Ovary (tissue), 9 donors: Measurements from ENCODE around the gene SRSF3. TPM values are rescaled to one million over a fixed set of nuclear protein-coding genes. Genes with fewer than 3 reads are reported as not detected.
A peak's percentile ranks its signal among the peaks of the same experiment; 100 is the strongest.
"Not testable (repeated sequence)": the region's sequence is repeated elsewhere in the genome, so short reads cannot be mapped to it uniquely, and the experiment has no call there.

Experiments
- DNase-seq, 5 donors: peaks; one replicate each; pipeline ENCODE4 v3.0.0-alpha.2; 2019 to 2020
- H3K27ac ChIP-seq, 2 donors: fragments of 200-600 bp; one replicate each; pipeline versions ENCODE4 v1.5.1 to v1.8.0; 2019 to 2022
- H3K27me3 ChIP-seq: fragments of 200-600 bp; one replicate; pipeline ENCODE4 v1.8.0; 2022
- H3K36me3 ChIP-seq: fragments of 200-600 bp; sonication (generic); one replicate; pipeline ENCODE4 v1.5.1; 2019
- H3K4me1 ChIP-seq: one replicate; pipeline ENCODE4 v1.8.1; 2013; ENCODE audit warnings: mild to moderate bottlenecking, moderate library complexity; ENCODE audit not compliant: insufficient read depth
- H3K4me3 ChIP-seq: fragments of 200-600 bp; sonication (generic); one replicate; pipeline ENCODE4 v1.5.1; 2017
- H3K9me3 ChIP-seq, 2 donors: fragments of 200-600 bp in 1 of 2; sonication (generic) in 1 of 2; one replicate each; pipeline versions ENCODE4 v1.5.1 to v1.8.1; 2013 to 2019; ENCODE audit warnings: mild to moderate bottlenecking in 1 of 2, moderate library complexity in 1 of 2
- CTCF ChIP-seq, 3 donors: fragments of 450-650 bp in 2 of 3; fragments of 200-600 bp in 1 of 3; IDR thresholded peaks; one replicate each; pipeline versions ENCODE4 v1.5.1 to v1.8.0; 2016 to 2022; ENCODE audit warnings: antibody characterized with exemption in 3 of 3, mild to moderate bottlenecking in 1 of 3
- EP300 ChIP-seq: sonication (generic); formaldehyde crosslinking; IDR thresholded peaks from one replicate; pipeline ENCODE4 v1.6.1; 2017; ENCODE audit warnings: antibody characterized with exemption
- POLR2A ChIP-seq: fragments of 450-650 bp; IDR thresholded peaks from one replicate; pipeline ENCODE4 v1.6.1; 2017; ENCODE audit warnings: antibody characterized with exemption, mild to moderate bottlenecking, moderate library complexity
- WGBS, 3 donors: extraction: QIAGEN DNeasy Blood & Tissue Kit in 1 of 3; methylation state at CpG; one replicate each; pipeline versions ENCODE4 v1.1.5 to v1.1.7; 2013 to 2017; 5-methylcytosine and 5-hydroxymethylcytosine counted together
- intact Hi-C, 4 donors: fragments of 100-400 bp; cut with DNase I; formaldehyde crosslinking; loops; one replicate each; pipeline versions ENCODE4 v1.11.0 to v1.15.1; 2022 to 2023
- polyA plus RNA-seq, 2 donors: library from polyadenylated mRNA; stranded (reverse); fragments of 200-250 nt in 1 of 2; fragments of 350-450 nt in 1 of 2; fragmentation: Illumina TruSeq in 1 of 2; extraction: RNeasy Lipid Tissue Mini Kit (QIAGEN cat#74804) in 1 of 2; gene quantifications; one replicate each; pipeline ENCODE4 v1.2.3, GENCODE V29; 2013 to 2014
- total RNA-seq, 7 donors: library from RNA; depleted of rRNA in 2 of 7; stranded (reverse); fragments of >200 nt in 2 of 7; fragmentation: NEBNext Ultra II Directional in 3 of 7; extraction: Animal tissue kit (Norgen Biotek cat#: 25700) in 3 of 7; gene quantifications; one replicate each; pipeline versions ENCODE4 v1.1.0 to v1.2.4, GENCODE V29; 2016 to 2023
- donor health status: DM: no; HTN: no; CAD: no; lungs with moderate emphysema.
- donor health status: DM: no; HTN: no; CAD: no.
- donor health status: Bipolar disorder and iron deficiency.
- donor health status: DM: yes; HTN: yes; CAD: no.
- donor health status: DM: no; HTN: no; CAD: no.
- donor health status: DM: yes; HTN: yes; CAD: no.

The SRSF3 gene
- total and polyA plus RNA-seq, 9 donors = 146 to 345 (median 279) TPM

DNA sequence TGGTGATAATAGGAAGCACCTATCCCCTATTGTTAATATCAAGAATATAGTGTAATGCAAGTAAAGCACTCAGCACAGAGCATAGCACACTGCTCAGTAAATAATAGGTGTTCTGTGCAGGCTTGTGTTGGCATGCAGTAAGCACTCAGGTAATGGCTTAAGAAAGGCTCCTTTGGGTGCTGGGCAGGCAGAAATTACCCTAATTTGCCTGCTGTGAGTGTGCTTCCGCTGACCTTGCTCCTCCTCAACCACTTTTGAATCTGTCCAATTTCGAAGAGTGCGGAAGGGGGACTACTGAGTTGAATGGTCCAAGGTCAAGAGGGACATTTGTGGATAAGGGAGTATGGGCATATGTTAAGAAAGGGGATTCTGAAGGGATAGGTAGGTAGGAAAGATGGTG, 15.4 kb downstream of the SRSF3 start:
- 92 to 95% (median 93%) methylated on average over 3 of the region's 3 CpGs for WGBS, 3 donors
- H3K36me3 ChIP-seq = no peaks in the 10 kb centered on the region

GRCh38 chr6:36610041-36610955, 16.1 kb downstream of the SRSF3 start:
- intact Hi-C loops = loop anchor here in 2 of 4 donors (5.0 to 10.0 kb wide), 3 partner anchors 135 to 235 kb away; no protein-coding TSS in a partner anchor
- 85 to 88% (median 86%) methylated on average over 14 of the region's 14 CpGs for WGBS, 3 donors
- peak in 2 of 5 donors; percentile 12 to 14 for DNase-seq
- no peaks in the 10 kb centered on the region for H3K36me3 ChIP-seq
- no peaks in the 10 kb centered on the region for H3K9me3 ChIP-seq
- peaks cover 10% of the 10 kb centered on the region for H3K4me1 ChIP-seq
- TF ChIP-seq CTCF (IDR thresholded peaks at IDR 0.05) (no peak), POLR2A (no peak), EP300 (no peak)
- no peak overlapping the region for H3K27ac ChIP-seq
- H3K27me3 ChIP-seq = no peaks in the 10 kb centered on the region
- H3K4me3 ChIP-seq = no peak overlapping the region

More for the DNA sequence above, 15.4 kb downstream of the SRSF3 start:
- peaks cover 10% of the 10 kb centered on the region for H3K4me1 ChIP-seq
- H3K9me3 ChIP-seq = no peaks in the 10 kb centered on the region
- TF ChIP-seq CTCF (IDR thresholded peaks at IDR 0.05) = no peak
- no peak for TF ChIP-seq EP300
- no peak for TF ChIP-seq POLR2A
- no peaks in the 10 kb centered on the region for H3K27me3 ChIP-seq
- no peak overlapping the region for H3K27ac ChIP-seq
- intact Hi-C loops = no loop called here
- H3K4me3 ChIP-seq = no peak overlapping the region
- peak in 1 of 5 donors; percentile 5 for DNase-seq

DNA sequence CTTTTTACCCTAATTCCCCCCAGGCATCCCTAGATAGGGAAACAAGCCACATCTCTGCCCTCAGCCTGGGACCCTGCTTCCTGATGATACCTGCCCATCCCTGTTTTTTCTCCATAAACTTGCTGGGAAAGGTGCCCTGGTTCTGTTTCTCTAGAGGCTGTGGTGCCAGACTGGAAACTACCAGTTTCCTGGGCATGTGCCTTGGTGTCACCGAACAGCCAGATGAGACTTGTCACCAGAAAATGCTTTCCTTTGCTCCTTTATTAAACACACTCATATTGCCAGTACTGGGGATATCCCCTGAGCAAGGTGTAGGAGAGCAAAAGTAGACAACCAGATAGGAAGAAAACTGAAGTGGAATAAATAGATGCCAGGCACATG, 16.8 kb downstream of the SRSF3 start:
- H3K27me3 ChIP-seq = no peaks in the 10 kb centered on the region
- no peak overlapping the region for H3K27ac ChIP-seq
- 88 to 92% (median 89%) methylated on average over 1 of the region's 1 CpG for WGBS, 3 donors
- TF ChIP-seq POLR2A (no peak), CTCF (IDR thresholded peaks at IDR 0.05) (no peak), EP300 (no peak)
- peak in 2 of 5 donors; percentile 3 to 4 for DNase-seq
- peaks cover 9% of the 10 kb centered on the region for H3K4me1 ChIP-seq
- H3K9me3 ChIP-seq = no peaks in the 10 kb centered on the region
- H3K36me3 ChIP-seq = no peaks in the 10 kb centered on the region
- intact Hi-C loops = loop anchor here in 2 of 4 donors (5.0 to 10.0 kb wide), 3 partner anchors 134 to 234 kb away; no protein-coding TSS in a partner anchor
- H3K4me3 ChIP-seq = no peak overlapping the region

DNA sequence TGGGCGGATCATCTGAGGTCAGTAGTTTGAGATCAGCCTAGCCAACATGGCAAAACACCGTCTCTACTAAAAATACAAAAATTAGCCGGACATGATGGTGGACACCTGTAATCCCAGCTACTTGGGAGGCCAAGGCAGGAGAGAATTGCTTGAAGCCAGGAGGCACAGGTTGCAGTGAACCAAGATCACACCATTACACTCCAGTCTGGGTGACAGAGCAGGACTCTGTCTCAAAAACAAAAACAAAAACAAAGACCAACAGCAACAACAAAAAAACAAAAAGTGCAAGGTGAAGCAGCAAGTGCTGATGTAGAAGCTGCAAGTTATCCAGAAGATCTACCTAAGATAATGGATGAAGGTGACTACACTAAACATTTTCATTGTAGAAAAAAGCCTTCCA, 17.5 kb downstream of the SRSF3 start:
- not testable (repeated sequence) for H3K4me3 ChIP-seq, H3K27me3 ChIP-seq, H3K27ac ChIP-seq, H3K4me1 ChIP-seq, H3K36me3 ChIP-seq, H3K9me3 ChIP-seq
- intact Hi-C loops = loop anchor here in 2 of 4 donors (5.0 to 10.0 kb wide), 3 partner anchors 133 to 233 kb away; no protein-coding TSS in a partner anchor
- WGBS, 3 donors = 76 to 80% (median 80%) methylated on average over 3 of the region's 3 CpGs
- peak in 1 of 5 donors; percentile 3 for DNase-seq
